Stimulated activated CD4-positive, alpha-beta T cell treated with anti-CD3 and anti-CD28 coated beads, Interleukin-4, amount 100 ng/mL, for 48 hours (primary cell): ENCODE data around the gene PCMT1.
"Not testable (repeated sequence)": the region's sequence is repeated elsewhere in the genome, so short reads cannot be mapped to it uniquely, and the experiment has no call there.

ENCODE experiments used
- DNase-seq, 2 donors: peaks; one replicate each; pipeline ENCODE4 v3.0.0-alpha.2; 2020; ENCODE audit warnings: low read depth in 2 of 2

The PCMT1 gene

DNA sequence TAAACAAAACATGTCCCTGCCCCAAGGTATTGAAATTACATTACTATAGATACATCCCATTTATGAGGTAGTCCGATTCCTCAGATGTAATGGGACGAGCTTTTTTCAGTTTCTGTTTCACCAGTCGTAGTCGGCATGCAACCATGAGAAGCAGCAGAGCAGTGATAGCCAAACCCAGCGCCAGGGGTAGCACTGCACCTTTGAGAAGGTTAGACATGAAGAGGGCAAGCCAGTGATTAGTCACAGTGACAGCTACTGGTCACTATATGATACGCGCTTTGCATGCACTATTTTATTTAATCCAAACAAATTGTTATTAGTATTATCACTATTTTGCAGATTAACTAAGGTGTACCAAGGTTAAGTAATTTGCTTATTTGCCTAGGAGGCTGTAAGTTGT is 71.0 kb downstream of the PCMT1 start:
- no peak for DNase-seq

DNA sequence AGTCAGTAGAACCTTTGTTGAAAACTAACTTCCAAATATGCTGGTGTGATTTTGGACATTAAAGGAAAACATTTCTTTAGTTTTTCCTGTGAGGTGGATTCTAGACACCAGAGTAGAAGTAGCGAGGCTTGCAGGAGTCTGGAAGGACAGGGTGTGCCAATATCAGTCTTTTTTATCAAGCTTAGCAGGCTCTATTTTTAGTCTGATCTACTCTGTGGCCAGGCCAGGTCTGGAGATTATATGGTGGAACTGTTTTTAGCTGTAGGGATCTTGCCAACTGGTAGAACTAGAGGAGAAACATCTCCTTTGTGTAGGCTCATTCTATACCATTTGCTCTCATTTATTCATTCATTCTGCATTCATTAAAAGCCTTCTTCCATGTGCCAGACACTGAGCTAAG is 72.0 kb downstream of the PCMT1 start:
- DNase-seq: no peak

DNA sequence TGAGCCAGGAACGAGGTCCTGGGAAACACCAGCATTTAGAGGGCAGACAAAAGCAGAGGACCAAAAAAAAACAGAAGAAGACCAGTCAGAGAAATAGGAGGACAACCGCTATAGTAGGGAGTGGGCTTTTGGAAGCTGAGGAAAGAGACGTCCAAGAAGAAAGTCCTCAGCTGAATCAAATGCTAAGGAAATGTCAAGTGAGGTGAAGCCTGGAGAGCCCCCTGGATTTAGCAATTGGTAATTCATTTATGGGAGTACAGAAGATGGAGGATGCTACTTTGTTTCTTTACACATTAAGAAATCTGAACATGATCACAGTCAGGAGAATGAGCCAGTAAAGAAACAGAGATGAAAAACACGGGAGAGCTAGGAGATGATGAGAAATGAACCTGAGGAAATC is 73.5 kb downstream of the PCMT1 start:
- DNase-seq: no peak

DNA sequence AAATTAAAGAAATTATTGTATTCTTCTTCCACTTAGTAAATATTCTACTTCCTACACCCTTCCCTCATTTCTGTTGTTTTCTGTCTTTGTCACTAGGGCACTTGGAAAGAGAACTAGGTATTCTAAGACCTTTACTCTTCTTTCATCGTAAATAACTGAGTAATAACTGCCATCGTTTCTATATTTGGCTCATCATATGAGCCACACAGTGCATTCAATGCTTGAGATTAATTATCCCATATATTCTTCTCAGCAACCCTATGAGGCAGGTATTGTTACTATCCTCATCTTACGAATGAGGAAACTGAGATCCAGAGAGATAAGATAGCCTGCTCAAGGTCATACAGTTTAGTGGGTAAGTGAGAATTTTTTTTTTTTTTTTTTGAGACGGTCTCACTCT is 75.8 kb downstream of the PCMT1 start:
- no peak for DNase-seq

DNA sequence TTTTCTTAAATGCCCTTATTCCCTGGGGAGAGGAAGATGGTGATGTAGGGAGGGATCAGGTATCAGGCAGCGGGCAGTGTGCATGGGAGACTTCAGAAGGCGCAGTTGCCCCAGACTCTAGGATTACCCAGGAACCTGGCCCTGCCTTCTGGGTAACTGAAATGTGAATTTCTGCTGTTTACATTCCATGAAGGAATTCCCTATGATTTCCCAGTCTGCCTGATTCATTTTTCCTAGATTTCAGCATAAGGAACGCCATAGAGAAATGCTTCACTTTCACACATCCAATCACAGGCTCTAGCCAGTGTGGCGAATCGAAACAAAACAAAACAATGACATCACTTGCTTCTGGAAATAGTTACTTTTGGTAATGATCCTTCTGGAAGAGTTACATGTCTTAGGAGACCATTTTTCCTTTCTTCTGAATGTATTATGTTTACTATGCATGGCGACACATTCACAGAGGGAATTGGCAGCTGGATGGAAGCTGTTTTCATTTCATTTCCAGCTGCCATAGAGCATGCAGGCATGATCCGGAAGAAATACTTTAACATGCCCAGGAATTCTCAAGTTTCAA is 81.3 kb downstream of the PCMT1 start:
- DNase-seq: no peak

DNA sequence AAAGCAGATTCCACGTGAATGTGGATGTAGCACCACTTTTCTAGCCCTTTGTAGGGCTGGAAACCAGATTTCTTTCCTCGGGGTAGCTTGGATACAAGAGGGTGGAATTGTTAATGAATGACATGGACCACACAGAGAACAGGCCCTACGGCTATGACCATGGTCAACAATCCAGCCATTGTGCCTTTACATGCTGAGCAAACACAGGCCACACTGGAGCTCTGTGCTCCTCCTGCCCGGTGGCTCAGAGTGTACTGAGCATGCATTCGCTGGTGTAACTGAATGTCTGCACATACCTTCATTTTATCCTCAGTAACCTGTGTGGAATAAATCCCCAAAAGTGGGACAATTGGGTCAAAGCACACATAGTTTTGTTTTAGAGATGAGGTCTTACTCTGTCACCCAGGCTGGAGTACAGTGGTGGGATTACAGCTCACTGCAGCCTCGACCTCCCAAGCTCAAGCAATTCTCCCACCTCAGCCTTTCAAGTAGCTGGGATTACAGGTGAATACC is 81.8 kb downstream of the PCMT1 start:
- no peak for DNase-seq

DNA sequence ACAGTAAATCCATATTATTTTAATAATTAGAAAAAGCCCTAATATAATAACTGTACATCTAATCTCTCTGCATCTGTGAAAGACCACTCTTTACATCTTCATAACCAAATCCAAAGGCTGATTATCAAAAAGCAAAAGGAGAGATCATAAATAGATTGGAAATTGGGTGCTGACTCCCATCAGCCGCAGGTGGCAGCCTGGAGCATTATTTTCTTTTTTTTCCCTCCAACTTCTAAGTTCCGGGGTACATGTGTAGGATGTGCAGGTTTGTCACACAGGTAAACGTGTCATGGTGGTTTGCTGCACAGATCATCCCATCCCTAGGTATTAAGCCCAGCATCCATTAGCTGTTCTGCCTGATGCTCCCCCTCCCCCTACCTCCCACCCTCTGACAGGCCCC is 84.1 kb downstream of the PCMT1 start:
- DNase-seq: no peak

DNA sequence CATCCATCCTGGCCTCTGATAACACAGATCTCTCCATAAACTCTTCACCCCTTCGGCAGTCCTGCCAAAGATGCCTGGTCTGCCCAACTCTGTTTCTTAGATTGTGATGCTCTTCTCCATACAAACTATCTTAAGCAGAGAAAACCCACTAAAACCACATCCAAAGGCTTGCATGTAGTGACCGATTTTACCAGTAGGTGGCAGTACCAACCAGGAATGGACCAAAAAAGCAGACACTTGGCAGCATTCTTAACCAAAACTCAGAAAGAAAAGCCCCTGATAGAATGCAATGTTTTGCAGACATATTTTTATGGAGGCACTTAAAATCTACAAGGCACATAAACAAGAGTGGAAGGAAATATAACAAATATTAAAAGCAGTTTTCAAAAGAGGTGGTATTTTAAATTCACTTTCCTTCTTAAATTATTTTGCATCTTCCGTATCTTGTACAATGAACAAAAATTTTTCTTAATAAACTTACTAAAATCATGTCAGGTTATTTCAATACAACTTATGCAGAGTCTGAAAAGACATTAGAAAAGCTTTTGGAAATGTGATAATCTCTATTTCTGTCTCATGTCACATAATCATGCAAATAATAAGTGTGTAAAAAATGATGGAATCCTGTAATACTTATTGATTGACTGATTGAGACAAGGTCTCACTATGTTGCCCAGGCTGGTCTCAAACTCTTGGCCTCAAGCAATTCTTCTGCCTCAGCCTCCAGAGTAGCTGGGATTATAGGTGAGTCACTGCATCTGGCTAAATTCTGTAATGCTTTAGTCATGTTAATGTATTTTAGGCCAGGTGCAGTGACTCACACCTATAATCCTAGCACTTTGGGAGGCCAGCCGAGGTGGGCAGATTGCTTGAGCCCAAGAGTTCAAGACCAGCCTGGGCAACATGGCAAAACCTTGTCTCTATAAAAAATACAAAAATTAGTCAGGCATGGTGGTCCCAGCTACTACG is 85.3 kb downstream of the PCMT1 start:
- DNase-seq: peak; percentile 58 to 71

DNA sequence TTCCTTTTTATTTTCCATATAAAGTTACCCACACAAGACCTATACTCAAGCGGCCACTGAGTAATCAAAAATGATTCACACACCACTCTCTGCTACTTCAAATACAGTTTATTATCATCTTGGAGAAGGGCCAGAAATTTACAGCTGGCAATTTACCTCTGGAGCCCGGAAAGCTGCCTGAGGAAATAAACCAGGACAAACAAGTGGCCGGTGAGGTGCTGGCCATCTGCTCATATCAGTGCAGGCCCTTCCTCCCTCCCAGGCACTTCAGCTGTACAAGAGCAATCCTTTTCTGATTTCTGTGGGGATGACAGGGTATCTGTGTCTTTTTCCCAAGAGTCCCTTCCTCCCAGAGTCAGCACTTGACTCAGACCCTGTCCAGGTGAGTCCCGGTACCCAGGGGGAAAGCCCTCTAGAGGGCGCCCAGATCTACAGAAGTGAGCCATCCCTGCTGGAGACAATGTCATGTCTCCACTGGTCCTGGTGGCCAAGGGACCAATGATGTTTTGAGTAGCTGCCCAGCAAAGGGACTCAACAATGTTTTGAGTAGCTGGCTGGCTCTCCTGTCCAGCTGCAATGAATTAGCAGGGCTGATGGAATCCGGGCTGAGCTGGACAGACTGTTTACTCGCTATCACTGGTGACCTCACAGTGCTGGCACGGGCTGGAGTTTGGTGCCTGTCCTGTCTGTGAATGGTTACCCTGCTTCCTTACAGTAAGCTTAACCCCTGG is 91.0 kb downstream of the PCMT1 start:
- DNase-seq: peak; percentile 32 to 38

DNA sequence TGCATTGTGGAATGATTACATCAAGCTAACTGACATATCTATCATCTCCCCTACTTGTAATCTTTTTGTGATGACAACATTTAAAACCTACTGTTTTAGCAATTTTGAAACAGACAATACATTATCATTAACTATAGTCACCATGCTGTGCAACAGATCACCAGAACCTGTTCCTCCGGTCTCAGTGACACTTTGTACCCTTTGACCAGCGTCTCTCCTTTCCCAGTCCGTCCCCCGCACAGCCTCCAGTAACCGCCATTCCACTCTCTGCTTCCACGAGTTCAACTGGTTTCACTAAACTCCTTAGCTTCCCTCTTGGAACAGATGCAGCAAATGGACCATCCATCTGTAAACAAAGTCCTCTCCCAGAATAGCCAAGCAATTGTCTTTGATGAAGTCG is 92.8 kb downstream of the PCMT1 start:
- DNase-seq: no peak

DNA sequence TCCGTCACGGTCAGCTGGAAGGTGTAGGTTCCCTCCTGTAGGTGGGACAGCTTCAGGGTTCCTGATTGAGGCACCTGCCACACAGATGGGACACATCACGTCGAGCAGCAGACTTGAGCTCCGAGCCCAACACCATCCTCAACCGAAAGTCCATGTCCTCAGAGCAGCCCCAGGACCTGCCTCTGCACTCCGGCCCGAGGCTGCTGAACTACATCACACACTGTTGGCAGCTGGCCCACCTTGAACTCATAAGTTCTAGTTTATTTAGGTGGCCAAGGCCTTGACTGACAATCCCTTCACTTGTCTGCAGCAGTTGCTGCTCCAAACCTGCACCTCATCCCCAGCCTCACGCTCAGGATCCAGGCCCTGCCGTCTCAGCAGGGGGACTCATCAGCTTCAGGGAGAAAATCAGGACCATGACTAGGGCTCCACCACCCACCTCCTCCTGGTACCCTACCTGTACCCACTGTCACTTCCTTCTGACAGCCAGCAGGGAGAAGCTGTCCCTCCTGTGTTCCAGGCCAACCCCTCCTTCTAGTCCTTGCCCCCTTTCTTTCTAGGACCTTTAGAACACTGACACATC is 93.6 kb downstream of the PCMT1 start:
- DNase-seq: no peak

DNA sequence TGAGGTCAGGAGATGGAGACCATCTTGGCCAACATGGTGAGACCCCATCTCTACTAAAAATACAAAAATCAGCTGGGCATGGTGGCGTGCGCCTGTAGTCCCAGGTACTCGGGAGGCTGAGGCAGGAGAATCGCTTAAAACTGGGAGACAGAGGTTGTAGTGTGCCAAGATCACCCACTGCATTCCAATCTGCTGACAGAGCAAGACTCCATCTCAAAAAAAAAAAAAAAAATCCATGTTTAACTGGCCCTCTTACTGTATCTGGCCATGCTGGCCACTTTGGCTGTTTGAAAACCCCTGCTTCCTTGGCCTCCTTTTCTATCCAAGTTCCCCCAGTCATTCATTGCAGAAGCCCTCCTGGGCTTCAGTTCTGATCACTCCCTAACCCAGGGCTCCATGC is 94.5 kb downstream of the PCMT1 start:
- DNase-seq: not testable (repeated sequence)

DNA sequence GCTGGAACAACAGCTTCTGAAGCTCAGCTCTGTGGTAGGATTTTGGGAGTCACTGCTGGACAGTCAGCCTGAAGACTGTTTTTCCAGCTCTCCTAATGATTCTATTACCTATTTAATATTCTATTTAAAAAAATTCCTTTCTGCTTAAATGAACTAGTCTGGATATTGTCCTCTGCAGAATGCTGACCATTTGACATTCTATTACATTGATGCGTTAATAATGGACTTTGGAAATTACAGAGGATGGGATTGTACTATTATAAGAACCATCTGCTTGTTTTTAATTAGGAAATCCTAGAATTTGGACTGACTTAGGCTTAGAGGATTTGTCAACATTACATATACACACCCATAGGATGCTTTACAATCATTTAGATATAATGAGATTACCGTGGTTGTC is 94.9 kb downstream of the PCMT1 start:
- no peak for DNase-seq

DNA sequence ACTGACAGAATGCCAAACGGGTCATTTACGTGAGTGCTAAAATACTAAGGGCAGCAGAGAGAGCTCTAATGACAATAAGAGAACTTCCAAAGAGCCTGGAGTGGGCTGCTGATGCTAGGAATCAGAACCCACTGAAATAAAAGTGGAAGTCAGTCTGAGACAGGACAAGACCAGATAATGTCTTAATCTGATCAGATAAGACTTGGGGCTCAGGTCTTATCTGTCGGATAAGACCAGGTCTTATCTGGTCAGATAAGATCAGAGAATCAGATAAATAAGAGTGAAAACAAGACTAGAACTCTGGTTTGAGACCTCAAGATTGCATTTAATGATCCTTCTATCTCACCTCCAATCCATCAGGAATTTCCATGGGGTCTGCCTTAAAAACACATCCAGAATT is 96.0 kb downstream of the PCMT1 start:
- no peak for DNase-seq

DNA sequence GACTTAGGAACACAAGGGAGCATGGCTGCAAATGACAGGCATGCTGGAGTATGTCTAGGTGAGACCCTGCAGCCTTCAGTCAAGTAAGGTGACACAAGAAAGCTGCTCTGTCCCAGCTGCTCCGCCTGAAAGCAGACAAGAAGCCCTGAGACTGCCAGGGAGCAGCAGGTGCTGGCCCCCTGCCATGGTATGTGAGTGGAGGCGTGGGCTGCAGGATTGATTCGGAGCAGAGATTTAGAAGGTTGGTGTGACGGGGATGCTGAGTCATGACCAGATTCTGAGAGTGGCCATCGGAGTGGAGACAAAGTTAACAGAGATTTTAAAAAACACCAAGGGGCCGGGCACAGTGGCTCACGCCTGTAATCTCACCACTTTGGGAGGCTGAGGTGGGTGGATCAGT is 96.8 kb downstream of the PCMT1 start:
- DNase-seq: no peak

DNA sequence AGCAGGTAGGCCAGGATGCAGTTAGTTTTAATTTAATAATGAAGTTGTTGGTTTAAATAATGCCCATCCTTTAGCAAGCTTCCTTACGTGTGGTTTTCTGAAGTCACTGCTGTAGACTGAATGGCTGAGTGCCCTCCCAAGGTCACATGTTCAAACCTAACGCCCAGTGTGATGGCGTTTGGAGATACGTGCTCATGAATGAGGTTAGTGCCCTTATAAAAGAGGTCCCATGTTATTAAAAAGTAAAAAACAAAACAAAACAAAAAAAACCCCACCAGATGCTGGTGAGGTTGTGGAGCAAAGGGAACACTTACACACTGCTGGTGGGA is 98.4 kb downstream of the PCMT1 start:
- DNase-seq: no peak

DNA sequence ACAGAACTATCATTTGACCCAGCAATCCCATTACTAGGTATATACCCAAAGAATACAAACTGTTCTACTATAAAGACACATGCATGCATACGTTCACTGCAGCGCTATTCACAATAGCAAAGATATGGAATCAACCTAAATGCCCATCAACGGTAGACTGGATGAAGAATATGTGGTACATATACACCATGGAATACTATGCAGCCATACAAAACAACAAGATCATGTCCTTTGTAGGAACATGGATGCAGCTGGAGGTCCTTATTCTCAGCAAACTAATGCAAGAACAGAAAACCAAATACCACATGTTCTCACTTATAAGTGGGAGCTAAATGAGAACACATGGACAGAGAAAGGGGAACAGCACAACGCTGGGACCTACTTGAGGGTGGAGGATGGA is 98.8 kb downstream of the PCMT1 start:
- not testable (repeated sequence) for DNase-seq

DNA sequence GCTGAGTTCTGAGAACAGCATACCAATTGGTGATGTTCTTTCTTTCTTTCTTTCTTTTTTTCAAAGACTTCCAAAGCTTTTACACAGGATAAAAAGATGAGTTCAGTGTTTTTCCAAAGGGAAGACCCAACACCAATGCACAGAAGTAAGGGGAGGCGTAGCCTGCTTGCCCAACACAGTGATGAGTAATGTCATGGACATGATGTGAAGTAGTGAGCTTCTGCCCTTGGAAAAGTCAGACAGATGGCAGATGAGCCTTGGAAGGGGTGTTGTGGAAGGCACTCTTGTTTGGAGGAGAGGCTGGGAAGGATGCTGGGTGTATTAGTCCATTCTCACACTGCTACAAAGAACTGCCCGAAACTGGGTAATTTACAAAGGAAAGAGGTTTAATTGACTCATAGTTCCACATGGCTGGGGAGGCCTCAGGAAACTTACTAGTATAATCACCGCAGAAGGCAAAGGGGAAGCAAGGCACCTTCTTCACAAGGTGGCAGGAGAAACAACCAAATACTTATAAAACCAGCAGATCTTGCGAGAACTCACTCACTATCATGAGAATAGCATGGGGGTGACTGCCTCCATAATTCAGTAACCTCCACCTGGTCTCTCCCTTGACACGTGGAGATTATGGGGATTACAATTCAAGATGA is 102.0 kb downstream of the PCMT1 start:
- no peak for DNase-seq

DNA sequence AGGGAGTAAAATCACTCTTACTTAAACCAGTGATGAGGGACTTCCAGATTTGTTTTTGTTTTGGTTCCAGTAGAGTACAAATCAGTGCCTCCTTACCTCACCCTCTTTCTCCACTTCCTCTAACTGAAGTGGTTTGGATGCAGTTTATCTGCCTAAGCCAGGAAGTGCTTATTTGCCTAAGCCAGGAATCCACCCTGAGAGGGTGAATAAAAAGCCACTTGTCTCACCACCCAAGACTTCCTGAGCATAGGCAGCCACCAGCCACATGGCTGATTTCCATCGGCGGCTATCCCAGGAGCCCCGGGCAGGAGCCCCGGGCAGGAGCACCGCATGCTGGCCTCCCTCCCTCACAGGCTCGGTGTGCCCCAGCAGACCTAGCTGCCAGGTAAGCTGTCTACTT is 102.6 kb downstream of the PCMT1 start:
- no peak for DNase-seq

DNA sequence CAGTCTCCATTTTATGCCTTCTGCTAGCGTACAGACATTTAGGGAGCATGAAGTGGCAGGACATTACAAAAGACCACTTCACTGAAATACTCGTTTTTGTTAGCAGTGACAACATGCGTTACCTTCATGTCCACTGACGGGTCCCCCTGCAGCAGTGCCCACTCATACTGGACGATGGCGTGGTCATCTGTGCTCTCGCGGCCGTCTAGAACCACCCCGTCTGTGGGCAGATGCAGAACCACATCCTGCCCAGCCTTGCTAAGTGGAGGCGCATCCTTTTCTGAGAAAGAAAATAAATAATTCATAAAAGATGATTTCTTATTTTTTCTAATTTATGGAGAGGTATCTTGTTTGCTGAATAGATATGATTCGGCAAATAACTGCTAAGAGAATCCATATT is 103.3 kb downstream of the PCMT1 start:
- no peak for DNase-seq

DNA sequence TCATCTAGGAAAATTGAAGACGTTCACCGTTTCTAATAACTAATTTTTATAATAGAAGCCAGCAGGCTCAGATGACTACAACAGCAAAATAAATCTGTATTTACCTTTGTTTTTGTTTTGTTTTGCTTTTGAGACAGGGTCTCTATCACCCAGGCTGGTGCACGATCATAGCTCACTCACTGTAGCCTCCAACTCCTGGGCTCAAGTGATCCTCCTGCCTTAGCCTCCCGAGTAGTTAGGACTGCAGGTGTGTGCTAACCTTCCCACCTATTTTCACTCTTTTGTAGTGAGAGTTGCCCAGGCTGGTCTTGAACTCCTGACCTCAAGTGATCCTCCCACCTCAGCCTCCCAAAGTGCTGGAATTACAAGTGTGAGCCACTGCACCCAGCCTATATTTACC is 104.5 kb downstream of the PCMT1 start:
- not testable (repeated sequence) for DNase-seq

DNA sequence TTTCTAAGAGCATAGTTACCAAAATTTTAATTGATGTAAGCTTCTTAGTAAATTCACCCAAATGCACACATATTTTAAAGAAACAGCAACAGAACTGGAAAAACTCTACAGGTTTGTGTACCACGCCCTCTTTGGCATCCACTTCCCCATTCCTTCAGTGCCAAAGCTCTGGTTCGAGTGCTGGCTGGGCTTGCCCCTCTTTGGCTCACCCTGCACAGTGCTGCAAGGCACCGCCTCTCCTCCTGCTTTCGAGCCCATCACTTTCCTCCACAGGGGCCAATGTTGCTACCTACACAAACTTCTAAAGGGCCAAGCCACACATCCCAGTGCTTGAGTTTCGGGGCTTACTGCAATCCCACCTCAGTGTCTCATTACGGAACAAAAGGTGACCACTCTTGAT is 105.0 kb downstream of the PCMT1 start:
- no peak for DNase-seq
